HG03280 (cell line): ENCODE results near the gene GGACT.
A peak's percentile ranks its signal among the peaks of the same experiment; 100 is the strongest.

ENCODE experiments used
- ATAC-seq: cut with Tn5 transposase; IDR thresholded peaks from one replicate; pipeline ENCODE4 v1.9.1; 2021; ENCODE audit warnings: mild to moderate bottlenecking, moderate library complexity; ENCODE audit not compliant: unreplicated experiment

The GGACT gene

DNA sequence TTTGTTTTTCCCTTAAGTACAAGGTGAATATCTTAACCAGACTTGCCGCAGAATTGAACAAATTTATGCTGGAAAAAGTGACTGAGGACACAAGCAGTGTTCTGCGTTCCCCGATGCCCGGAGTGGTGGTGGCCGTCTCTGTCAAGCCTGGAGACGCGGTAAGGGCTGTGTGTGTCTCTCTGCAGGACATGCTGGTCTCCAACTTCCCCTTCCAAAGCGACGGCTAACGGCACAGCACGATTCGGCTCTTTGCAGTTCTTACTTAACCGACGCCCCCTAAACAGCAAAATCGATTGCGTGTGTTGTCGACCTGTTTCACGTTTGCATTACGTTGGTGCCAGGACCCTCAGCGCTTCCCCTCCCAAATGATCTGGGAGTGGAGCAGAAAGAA lies 73.2 kb downstream of the GGACT start:
- ATAC-seq, result no peak

DNA sequence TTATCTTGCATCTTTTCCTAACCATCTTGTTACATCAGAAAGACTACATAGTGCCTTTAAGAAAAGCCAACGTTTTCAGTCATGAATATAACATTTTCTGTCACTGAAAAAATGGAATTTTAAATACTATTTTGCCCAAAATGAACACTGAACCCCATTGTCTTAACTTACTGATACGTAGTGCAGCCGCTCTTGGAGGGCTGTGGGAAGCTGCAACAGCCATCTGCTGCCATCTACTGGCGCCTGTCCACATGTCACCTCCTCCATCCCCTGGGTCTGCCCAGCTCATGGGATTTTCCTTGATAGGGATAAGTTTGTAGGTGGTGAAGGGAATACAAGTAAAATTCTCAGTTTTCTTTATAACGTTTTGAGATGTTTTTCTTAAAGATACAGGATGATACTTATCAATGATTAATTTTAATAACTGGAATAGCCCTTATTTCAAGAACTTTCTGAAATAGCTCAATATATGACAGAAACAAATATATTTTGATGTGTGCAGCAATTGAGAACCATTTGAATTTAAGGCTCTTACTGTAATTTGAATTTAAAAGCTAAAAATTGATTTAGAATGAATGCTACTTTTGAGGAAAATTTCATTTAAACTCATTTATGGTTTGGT lies 73.7 kb downstream of the GGACT start:
- peak; percentile 94 for ATAC-seq

DNA sequence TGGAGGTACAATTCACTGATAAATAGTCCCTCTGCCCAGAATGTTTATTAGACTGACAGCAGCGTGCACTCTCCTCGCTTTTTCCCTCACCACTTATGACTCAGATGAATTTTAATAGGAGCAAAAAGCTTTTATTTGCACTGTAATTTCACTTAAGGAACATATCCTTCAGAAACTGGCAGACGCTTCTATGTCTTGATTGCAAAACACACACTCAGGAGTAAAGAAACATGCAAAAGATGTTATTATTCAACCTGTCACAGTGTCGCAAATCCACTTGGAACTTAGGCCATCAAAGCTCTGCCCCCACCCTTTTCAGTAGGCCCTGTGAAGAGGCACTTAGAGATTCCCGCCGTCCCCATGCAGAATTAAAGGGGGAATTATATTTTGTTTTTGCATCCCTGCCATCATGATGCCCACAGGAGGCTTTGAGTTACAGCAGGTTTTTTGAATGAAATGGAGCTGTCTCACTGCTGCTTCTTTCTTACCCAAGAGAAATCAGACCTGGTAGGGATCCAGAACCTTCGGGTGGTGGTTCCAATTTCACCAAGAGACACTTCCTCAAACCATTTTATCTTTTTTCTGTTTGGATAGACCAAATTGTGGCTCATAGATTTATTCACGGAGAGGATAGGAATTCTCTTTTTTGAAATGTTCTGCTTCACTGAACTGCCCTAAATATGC lies 74.5 kb downstream of the GGACT start:
- ATAC-seq, result no peak

DNA sequence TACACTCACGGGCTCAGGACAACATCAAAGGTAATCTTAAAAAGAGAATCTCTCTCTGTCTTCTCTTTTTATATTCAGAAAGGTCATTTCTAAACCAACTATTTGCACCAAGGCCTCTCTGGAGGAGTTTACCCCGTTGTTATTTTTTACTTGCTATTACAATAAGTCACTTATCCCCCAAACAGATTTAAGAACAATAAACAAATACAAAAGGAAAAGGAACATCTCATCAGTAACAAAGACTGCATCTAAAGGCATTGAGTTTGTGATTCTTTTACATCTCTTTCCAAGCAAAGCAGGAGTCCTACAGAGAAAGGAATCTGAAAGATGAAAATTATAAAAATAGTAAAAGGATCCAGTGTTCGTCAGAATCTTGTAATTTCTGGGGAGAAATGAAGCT lies 75.4 kb downstream of the GGACT start:
- no peak for ATAC-seq

DNA sequence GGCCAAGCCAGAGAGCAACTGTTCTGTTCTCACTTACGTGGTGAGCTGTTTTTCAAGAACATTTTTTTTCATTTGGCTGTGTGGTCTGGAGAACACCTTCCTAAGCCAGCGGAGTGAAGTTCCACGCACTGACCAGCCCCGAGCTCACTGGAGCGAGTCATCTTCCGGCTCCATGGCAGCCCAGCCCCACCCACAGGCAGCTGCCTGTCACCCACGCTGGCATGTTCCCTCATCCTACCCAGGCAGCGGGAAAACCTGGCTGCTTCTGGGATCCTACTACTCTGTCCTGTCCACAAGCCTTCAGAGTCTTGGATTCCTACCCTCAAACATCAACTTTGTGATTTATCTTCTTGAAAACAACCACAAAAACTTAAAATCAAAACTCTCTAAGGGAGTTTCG lies 76.2 kb downstream of the GGACT start:
- ATAC-seq, result no peak

DNA sequence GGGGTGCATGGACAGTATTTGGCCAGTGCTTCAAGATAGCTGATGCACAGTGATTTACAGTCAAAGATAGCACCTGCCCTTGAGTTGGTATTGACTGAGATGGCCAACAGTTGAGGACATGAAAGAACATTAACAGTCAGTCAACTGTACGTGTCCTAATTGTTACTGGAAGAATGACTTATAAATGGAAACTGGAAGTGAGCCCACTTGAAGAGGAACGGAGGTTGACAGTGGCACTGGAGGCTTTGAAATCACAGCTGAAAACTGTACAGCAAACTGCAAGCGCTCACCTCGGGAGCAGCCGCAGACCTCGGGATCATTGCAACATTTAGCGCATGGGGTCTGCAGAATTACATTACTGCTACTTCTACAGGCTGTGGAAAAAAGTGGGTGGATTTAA lies 77.1 kb downstream of the GGACT start:
- ATAC-seq, result no peak

DNA sequence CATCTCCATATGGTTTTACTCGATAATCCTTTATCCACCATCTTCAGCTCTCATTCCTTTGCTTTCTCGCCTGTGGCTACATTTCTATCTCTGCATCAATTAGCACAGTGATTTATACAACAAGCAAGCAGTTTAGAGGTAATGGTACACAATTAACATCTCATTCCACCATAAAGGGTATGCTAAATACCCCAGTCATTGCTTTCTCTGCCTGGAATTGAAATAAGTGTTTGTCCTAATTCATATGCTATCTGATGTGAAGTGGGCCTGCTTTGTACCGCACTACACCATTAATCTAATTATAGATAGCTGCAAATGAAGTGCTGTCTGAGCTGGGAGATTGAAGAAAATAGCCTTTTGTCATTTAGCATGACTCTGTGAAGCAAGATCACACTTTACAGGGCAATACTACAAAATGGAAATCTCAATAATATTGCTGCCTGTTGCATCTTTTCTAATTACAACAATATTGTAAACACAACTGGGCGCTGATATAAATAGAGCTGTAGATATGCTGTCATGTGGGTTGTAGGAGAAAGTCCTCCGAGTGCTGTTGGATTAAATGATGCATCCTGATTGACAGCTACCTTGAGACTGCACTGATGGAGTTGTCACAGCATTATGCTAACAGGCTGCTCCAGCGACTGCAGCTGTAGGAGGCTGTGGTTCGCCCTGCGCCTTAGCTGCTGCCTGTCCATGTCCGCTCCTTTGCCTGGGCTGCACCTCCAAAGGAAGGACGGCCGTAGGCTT lies 78.2 kb downstream of the GGACT start:
- ATAC-seq, result no peak

DNA sequence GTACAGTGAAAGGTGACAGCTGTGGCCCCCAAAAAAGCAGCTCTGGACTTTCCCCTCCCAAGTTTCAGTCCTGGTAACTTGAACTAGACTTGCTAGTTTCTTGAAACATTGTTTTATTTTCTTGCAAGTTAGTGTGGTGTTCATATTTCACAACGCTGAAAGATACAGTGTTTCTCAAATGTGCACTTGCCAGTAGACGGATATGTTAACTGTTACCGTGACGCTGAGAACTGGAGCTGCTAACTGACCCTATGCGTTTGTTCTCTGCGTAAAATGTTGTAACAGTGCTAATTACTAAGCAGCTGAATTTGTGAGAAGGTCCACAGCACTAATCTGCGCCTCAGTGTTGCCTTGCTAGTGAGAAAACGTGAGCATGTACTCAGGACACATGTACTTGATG lies 79.6 kb downstream of the GGACT start:
- ATAC-seq, result no peak

DNA sequence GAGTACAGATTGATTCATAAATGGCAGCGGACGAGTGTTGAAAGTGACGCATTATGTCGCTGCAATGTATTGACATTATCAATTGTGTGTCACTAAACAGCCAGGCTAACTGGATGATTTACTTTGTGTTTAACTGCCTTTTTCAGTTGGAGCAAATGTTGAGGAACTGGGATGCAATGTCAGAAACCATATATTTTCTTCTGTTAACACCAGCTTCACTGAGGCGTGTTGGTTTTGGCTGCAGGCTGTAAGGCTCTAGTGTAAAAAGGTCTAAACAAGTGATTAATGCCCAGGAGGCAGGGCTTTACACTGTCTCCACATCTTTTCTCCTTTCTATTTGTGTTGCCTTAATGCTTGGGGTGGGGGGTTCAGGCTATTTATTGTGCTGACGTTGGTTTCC lies 80.1 kb downstream of the GGACT start:
- no peak for ATAC-seq

DNA sequence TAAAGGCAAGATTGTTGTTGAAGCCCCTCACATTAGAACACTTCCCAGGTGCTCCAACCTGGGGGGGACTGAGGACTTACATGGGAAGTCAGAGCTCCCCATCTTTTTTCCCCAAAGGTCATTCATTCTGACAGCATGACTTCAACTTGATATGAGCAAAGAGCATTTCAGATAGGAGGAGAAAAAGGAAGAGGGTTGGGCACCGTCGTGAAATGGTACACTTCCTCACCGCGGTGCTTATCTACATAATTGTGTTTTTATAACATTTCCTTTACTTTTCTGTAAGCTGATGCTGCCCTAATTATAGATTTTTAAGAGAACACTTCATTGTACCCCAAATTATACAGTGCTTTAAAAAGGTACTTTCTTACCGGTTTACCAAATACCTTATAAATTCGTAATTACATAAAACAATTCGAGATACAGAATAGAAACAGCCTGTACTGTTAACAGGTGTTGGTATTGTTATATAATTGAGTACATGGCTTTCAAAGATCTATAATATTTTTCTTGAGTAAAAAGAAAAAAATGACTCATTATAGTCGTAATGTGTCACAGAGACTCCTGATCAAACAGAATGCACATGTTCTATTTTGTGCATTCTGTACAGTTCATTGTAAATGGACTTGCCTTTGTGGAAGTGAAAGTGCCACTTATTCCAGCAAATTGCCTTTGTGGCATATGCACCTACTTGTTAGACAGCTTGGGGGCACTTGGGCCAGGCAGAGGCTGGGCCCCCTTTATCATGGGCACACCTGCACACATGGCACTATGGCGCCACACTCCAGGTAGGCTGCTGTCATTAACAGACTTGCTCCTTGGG lies 81.8 kb downstream of the GGACT start:
- peak; percentile 46 for ATAC-seq

DNA sequence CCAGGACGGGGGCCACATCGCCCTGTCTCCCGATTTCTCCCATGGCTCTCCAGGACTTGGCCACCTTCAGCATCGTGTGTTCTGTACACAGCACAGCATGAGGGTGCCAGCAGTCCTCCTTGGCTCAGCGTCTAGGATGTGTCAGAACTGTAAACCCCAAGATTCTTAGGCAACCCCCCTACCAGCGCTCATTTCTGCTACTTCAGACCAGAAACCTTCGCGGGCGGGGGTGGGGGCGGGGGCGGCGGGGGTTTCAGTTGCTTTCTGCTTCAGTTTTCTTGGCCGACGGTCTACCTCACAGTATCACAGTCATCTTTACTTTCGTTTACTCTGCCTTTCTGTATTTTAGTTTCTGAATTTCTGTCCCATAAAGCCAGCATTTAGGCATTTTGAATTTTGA lies 82.4 kb downstream of the GGACT start:
- peak; percentile 70 for ATAC-seq

DNA sequence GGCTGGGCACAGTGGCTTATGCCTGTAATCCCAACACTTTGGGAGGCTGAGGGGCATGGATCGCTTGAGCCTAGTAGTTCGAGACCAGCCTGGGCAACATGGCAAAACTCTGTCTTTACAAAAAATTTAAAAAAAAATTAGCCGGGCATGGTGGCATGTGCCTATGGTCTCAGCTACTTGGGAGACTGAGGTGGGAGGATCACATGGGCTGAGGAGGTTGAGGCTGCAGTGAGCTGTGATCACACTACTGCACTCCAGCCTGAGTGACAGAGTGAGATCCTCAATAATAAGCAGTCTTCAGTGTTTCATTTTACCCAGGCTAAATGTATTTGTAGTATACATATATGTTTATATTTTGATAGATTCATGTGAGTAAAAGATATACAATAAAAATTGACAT lies 85.0 kb downstream of the GGACT start:
- ATAC-seq, result no peak

DNA sequence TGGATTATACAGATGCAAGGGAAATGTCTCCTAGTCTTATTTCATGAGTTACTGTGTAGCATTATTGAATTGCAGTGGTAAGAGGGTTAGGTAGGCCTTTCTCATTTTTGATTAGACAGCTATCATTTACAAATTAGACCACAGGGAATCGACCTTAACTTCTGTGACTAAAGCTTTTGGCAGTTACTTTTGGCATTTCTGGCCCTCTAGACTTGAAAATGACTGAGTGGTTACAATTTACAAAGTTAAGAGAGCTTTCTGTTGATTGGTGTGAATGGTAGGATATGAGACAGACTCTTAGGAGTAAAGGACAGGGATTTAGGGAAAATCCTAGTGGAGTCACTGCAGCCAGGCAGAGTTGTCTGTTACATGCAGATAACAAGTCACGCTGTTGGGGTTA lies 86.1 kb downstream of the GGACT start:
- ATAC-seq, result no peak

DNA sequence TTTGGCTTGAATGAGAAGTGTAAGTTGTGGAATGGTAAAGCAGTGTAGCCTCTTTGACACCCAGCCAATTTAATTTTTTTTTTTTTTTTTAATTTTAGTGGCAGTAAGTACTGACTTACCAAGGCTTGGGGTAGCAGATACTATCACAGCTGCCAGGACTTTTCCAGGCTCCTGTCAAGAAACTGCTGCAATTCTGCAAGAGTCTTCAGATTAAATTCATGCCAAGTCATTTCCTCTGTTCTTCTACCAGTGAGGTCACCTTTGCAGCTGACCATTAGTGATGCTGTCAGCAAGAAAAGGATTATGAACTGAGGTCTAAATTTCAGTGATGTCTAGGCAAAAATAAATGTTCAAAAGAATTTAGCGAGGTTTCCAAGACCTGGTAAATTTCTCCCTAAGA lies 91.2 kb downstream of the GGACT start:
- no peak for ATAC-seq

DNA sequence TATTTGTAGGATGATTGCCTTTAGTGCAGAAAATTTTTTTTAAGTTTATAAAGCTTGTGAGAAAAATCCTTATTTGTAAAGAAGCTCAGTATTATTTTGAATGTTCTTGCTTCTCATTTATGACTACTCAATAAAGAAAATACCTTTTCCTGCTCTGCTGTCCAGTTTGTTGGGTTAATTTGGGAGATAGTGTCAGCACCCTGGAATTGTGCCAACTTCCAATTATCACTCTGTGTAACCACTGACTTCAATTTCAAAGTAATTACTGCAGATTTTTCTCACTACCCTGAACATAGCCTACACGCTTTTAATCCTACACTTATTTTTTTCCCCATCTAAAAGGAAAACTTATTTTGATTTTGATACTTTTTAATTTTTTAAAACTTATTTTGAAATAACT lies 93.1 kb downstream of the GGACT start:
- ATAC-seq, result no peak

DNA sequence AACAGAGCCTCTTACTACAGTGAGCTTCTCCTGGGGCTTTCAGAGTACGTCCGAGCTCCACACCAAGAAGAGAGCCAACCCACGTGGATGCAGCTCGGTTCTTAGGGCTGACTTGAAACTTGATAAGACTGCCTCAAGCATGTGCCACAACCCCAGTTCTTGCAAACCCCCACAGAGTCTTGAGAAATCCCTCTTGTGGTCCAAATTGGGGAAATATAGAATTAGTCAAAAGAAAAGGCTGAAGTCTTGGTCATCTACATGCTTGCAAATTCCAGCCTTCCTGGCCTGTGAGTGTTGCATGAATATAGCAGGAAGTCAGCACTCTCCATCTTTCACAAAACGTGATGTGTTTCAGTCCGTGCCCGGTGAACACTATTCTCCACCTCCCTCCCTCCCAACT lies 95.2 kb downstream of the GGACT start:
- ATAC-seq, result no peak

DNA sequence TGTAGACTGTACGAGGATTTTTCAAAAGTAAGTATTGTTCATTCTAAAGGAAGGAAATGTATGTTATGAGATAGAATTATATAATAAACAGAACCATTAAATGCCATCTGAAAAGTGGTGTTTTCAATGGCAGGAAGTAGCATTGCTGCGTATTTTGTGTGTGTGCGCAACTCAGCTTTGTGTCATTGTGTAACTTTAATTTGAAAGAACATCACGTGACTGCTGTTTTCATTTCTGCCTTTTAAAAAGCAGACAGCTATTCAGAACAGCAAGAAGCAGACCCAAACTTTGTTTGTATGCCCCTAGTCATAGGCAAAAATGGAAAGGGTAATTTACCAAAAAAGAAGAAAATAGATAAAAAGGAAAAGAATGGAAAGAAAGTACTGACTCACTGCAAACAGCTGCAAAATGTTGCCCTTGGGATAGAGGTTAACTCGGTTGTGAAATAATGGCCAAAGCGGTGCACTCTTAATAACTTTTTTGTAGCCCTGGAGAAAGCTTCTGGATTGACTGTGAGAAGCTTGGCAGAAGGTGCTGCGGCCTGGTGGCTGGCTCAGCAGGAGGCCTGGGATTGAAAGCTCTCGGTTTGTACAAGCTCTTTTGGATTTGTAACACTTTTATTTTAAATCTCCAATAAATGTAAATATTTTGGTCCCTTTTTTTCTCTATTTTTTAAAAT lies 97.3 kb downstream of the GGACT start:
- ATAC-seq, result no peak

DNA sequence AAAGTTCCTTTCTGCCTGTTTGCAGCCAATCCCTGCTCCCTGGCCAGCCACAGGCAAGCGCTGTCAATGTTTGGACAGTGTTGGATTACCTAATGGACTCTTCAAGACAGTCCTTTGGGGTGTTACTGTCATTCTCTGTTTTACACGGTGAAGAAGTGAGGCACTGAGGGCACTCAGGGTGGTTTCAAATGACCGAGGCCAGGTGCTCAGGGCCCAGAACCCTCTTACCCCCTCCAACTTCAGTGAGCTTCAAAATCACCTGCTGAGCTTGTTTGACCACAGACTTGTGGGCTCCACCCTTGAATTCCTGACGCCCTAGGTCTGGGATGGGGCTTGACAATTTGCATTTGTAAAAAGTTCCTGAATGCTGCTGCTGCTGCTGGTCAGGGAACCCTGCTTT lies 97.9 kb downstream of the GGACT start:
- no peak for ATAC-seq

DNA sequence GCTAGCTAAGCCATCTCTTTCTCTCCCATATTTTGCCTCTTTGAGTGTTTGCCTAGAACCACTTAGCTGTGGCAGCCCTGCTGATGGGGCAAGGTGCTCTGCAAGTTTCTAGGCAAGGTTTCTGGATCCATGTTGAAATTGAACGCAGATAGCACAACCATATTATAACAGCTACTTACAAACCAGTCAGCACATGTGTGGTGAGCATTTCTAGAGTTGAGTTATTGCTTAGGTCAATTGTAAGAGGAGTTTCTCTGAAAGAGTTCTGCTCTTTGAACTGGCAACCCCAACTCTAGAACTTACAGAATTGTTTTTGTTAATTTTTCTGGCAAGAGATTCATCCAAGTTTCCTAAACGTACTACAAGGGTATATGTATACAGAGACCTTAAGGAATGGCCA lies 103.3 kb downstream of the GGACT start:
- no peak for ATAC-seq

DNA sequence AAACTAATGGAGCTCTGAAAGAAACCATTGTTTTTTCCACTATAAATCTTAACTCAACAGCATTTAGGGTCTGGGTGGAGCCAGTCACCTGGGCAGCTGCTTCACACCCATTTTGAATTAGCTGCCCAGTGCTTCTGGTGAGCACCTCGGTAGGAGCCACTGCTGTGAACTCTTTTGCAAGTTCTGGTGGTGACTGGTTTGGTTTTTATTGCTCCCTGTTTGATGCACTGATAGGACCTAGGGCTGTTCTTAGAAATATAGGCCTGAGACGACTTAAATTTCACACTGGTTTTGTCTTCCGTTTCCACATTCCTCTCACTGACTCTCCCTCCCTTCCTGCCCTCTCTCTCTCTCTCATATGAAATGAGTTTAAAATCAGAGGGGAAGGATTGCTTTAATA lies 103.9 kb downstream of the GGACT start:
- no peak for ATAC-seq

DNA sequence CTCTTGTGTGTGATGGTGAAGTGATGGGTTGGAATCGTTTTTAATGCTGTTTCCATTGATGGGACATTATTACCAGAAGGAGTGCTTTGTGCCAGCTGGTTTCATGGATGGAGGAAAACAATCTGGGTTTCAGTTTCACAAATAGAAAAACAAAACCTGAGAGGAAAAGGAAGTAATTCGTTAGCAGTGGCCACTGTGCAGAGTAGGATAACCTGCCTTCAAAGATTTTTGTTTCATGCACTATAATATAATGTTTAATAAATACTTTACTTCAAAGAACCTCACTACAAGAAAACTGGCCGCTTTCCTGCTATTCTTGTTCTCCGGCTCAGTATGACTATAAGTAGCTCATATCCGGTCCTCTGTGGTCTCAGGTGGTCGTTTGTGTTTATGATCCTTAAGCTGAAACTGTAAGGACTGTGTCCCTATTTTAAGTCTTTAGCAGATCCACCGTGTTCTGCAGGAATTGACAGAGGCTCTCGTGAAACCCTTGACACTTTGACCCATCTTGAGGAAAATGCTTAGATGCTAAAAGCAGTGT lies 104.7 kb downstream of the GGACT start:
- no peak for ATAC-seq
